ENCODE measurements around the gene PATJ.

Gene PATJ

GRCh38 chr1:61993331-61993961 lies 251.2 kb downstream of the PATJ start:
- no peak for DNase-seq

- DNase-seq: no peak
These were observed 253.4 kb downstream of the PATJ start for GRCh38 chr1:61995641-61996040.

GRCh38 chr1:61997123-61997522 lies 254.8 kb downstream of the PATJ start:
- no peak for DNase-seq

- no peak for DNase-seq
These were observed 261.5 kb downstream of the PATJ start for GRCh38 chr1:62003777-62004176.

- DNase-seq: no peak
These were observed 264.4 kb downstream of the PATJ start for GRCh38 chr1:62006690-62007089.

GRCh38 chr1:62011006-62011405 lies 268.7 kb downstream of the PATJ start:
- no peak for DNase-seq

GRCh38 chr1:62012095-62012494 lies 269.8 kb downstream of the PATJ start:
- no peak for DNase-seq

- peak; percentile 92 for DNase-seq
These were observed 270.6 kb downstream of the PATJ start for GRCh38 chr1:62012836-62013235.

- peak; percentile 25 for DNase-seq
These were observed 271.0 kb downstream of the PATJ start for GRCh38 chr1:62013264-62013663.

- DNase-seq: no peak
These were observed 280.2 kb downstream of the PATJ start for GRCh38 chr1:62022382-62022983.

GRCh38 chr1:62024690-62025089 lies 282.4 kb downstream of the PATJ start:
- no peak for DNase-seq

- DNase-seq: no peak
These were observed 282.9 kb downstream of the PATJ start for GRCh38 chr1:62025154-62025553.

- no peak for DNase-seq
These were observed 283.6 kb downstream of the PATJ start for GRCh38 chr1:62025892-62026291.

- no peak for DNase-seq
These were observed 287.4 kb downstream of the PATJ start for GRCh38 chr1:62029704-62030103.

- no peak for DNase-seq
These were observed 292.5 kb downstream of the PATJ start for GRCh38 chr1:62034790-62035189.

- no peak for DNase-seq
These were observed 295.0 kb downstream of the PATJ start for GRCh38 chr1:62037274-62037673.

GRCh38 chr1:62038594-62039284 lies 296.5 kb downstream of the PATJ start:
- no peak for DNase-seq

- no peak for DNase-seq
These were observed 298.2 kb downstream of the PATJ start for GRCh38 chr1:62040450-62040849.

GRCh38 chr1:62040973-62041372 lies 298.7 kb downstream of the PATJ start:
- no peak for DNase-seq

GRCh38 chr1:62043154-62043553 lies 300.9 kb downstream of the PATJ start:
- DNase-seq: no peak

GRCh38 chr1:62045574-62045973 lies 303.3 kb downstream of the PATJ start:
- no peak for DNase-seq

GRCh38 chr1:62046927-62047326 lies 304.6 kb downstream of the PATJ start:
- DNase-seq: no peak

GRCh38 chr1:62050165-62050564 lies 307.9 kb downstream of the PATJ start:
- DNase-seq: no peak

- DNase-seq: no peak
These were observed 310.7 kb downstream of the PATJ start for GRCh38 chr1:62052946-62053345.

All from right hindlimb (tissue), 1 donor.